ENCODE measurements around the gene CFTR.
"Not testable (repeated sequence)": the region's sequence is repeated elsewhere in the genome, so short reads cannot be mapped to it uniquely, and the experiment has no call there.

Gene CFTR

GRCh38 chr7:117508676-117509075, 28.9 kb downstream of the CFTR start:
- Histone ChIP-seq H3K36me3 (replicated peaks; ENCODE audit: low read depth, low read length) (no peaks in the 10 kb centered on the region), H3K27ac (ENCODE audit: low read length) (no peak overlapping the region), H3K9me3 (ENCODE audit: insufficient read depth, low read length) (no peaks in the 10 kb centered on the region), H3K4me1 (ENCODE audit: low read length) (no peaks in the 10 kb centered on the region), H2AFZ (ENCODE audit: low read depth, low read length) (no peak overlapping the region), H3K4me2 (ENCODE audit: low read length) (no peak overlapping the region), H3K79me2 (ENCODE audit: low read length) (no peaks in the 10 kb centered on the region), H3K9ac (ENCODE audit: low read length) (no peak overlapping the region), H3K27me3 (ENCODE audit: low read depth, low read length) (no peaks in the 10 kb centered on the region), H4K20me1 (ENCODE audit: insufficient read depth, low read length) (no peaks in the 10 kb centered on the region), H3K4me3 (ENCODE audit: low read length) (no peak overlapping the region)
- TF ChIP-seq EZH2phosphoT487 (IDR thresholded peaks at IDR 0.05; ENCODE audit: low read depth) (no peak), CTCF (IDR thresholded peaks at IDR 0.05; ENCODE audit: low read depth, low read length) (no peak)

- H3K36me3 ChIP-seq (replicated peaks; ENCODE audit: low read depth, low read length); H2AFZ ChIP-seq (ENCODE audit: low read depth, low read length); H3K4me2 ChIP-seq (ENCODE audit: low read length); H3K4me3 ChIP-seq (ENCODE audit: low read length); H3K27ac ChIP-seq (ENCODE audit: low read length); H3K79me2 ChIP-seq (ENCODE audit: low read length); H3K9me3 ChIP-seq (ENCODE audit: insufficient read depth, low read length); H4K20me1 ChIP-seq (ENCODE audit: insufficient read depth, low read length); H3K9ac ChIP-seq (ENCODE audit: low read length); H3K27me3 ChIP-seq (ENCODE audit: low read depth, low read length); H3K4me1 ChIP-seq (ENCODE audit: low read length): not testable (repeated sequence)
Measured at GRCh38 chr7:117517194-117517593, 37.4 kb downstream of the CFTR start.

GRCh38 chr7:117530390-117530789, 50.6 kb downstream of the CFTR start:
- Histone ChIP-seq H3K4me1 (ENCODE audit: low read length) (peaks cover 9% of the 10 kb centered on the region), H4K20me1 (ENCODE audit: insufficient read depth, low read length) (no peaks in the 10 kb centered on the region), H3K79me2 (ENCODE audit: low read length) (no peaks in the 10 kb centered on the region), H3K9ac (ENCODE audit: low read length) (no peak overlapping the region), H3K4me3 (ENCODE audit: low read length) (no peak overlapping the region), H2AFZ (ENCODE audit: low read depth, low read length) (no peak overlapping the region), H3K9me3 (ENCODE audit: insufficient read depth, low read length) (no peaks in the 10 kb centered on the region), H3K27me3 (ENCODE audit: low read depth, low read length) (no peaks in the 10 kb centered on the region), H3K4me2 (ENCODE audit: low read length) (no peak overlapping the region; the same call in 1 of the 2 replicates), H3K36me3 (replicated peaks; ENCODE audit: low read depth, low read length) (no peaks in the 10 kb centered on the region), H3K27ac (ENCODE audit: low read length) (no peak overlapping the region)
- TF ChIP-seq EZH2phosphoT487 (IDR thresholded peaks at IDR 0.05; ENCODE audit: low read depth): no peak
- TF ChIP-seq CTCF (IDR thresholded peaks at IDR 0.05; ENCODE audit: low read depth, low read length): no peak

- TF ChIP-seq EZH2phosphoT487 (IDR thresholded peaks at IDR 0.05; ENCODE audit: low read depth): no peak
- no peak for TF ChIP-seq CTCF (IDR thresholded peaks at IDR 0.05; ENCODE audit: low read depth, low read length)
- Histone ChIP-seq H2AFZ (ENCODE audit: low read depth, low read length) (no peak overlapping the region), H3K9me3 (ENCODE audit: insufficient read depth, low read length) (no peaks in the 10 kb centered on the region)
Measured at GRCh38 chr7:117531595-117532244, 51.9 kb downstream of the CFTR start.

More at GRCh38 chr7:117531595-117532244, 51.9 kb downstream of the CFTR start:
- Histone ChIP-seq H3K27me3 (ENCODE audit: low read depth, low read length) (no peaks in the 10 kb centered on the region), H4K20me1 (ENCODE audit: insufficient read depth, low read length) (no peaks in the 10 kb centered on the region), H3K9ac (ENCODE audit: low read length) (no peak overlapping the region), H3K79me2 (ENCODE audit: low read length) (no peaks in the 10 kb centered on the region), H3K36me3 (replicated peaks; ENCODE audit: low read depth, low read length) (no peaks in the 10 kb centered on the region), H3K4me3 (ENCODE audit: low read length) (no peak overlapping the region), H3K27ac (ENCODE audit: low read length) (no peak overlapping the region), H3K4me1 (ENCODE audit: low read length) (peaks cover 9% of the 10 kb centered on the region), H3K4me2 (ENCODE audit: low read length) (no peak overlapping the region)

All from OCI-LY3 (cell line).